CD4-positive, CD25-positive, alpha-beta regulatory T cell (primary cell): ENCODE data around the gene CAPN5. TPM values are rescaled to one million over a fixed set of nuclear protein-coding genes. Genes with fewer than 3 reads are reported as not detected.
A peak's percentile ranks its signal among the peaks of the same experiment; 100 is the strongest.

Experiments
- ATAC-seq, 2 donors: fragments of 150-1000 bp; cut with Tn5 transposase; one replicate each; pipeline ENCODE4 v1.10.0; 2021; ENCODE audit warnings: low read depth in 2 of 2, moderate number of reproducible peaks in 2 of 2, moderate library complexity in 1 of 2
- DNase-seq, 3 donors: peaks; one replicate each; pipeline versions ENCODE4 v3.0.0 to v3.0.0-alpha.2; 2012 to 2022; ENCODE audit warnings: mixed read lengths in 1 of 3
- H3K27ac ChIP-seq: one replicate; pipeline ENCODE4 v1.7.0; 2013; ENCODE audit warnings: mild to moderate bottlenecking, low read length; ENCODE audit not compliant: insufficient read depth, poor library complexity, severe bottlenecking
- H3K27me3 ChIP-seq: one replicate; pipeline ENCODE4 v1.7.0; 2013; ENCODE audit warnings: low read length; ENCODE audit not compliant: control insufficient read depth, insufficient read depth
- H3K36me3 ChIP-seq: one replicate; pipeline ENCODE4 v1.7.0; 2013; ENCODE audit warnings: mild to moderate bottlenecking, low read length, moderate library complexity; ENCODE audit not compliant: control insufficient read depth, insufficient read depth
- H3K4me1 ChIP-seq: 2 replicates; pipeline ENCODE4 v1.7.0; 2013; ENCODE audit warnings: mild to moderate bottlenecking, low read length; ENCODE audit not compliant: insufficient read depth, control insufficient read depth, poor library complexity, severe bottlenecking
- H3K4me3 ChIP-seq: one replicate; pipeline ENCODE4 v1.7.0; 2013; ENCODE audit warnings: low read depth, mild to moderate bottlenecking, low read length, moderate library complexity
- H3K9me3 ChIP-seq, 2 experiments: 1 replicate in 1 of 2; 2 replicates in 1 of 2; pipeline ENCODE4 v1.7.0; 2013; ENCODE audit warnings: low read length in 2 of 2, mild to moderate bottlenecking in 1 of 2, moderate library complexity in 1 of 2; ENCODE audit not compliant: control insufficient read depth in 2 of 2
- H3K27ac Mint-ChIP-seq, 3 donors: one replicate each; pipeline ENCODE4 v1.8.0; 2020 to 2022; ENCODE audit warnings: mild to moderate bottlenecking in 3 of 3, mixed read lengths in 3 of 3, moderate library complexity in 2 of 3
- H3K27me3 Mint-ChIP-seq: one replicate; pipeline ENCODE4 v1.8.0; 2022; ENCODE audit warnings: mild to moderate bottlenecking, mixed read lengths
- H3K36me3 Mint-ChIP-seq: one replicate; pipeline ENCODE4 v1.8.0; 2020; ENCODE audit warnings: mixed read lengths
- H3K4me1 Mint-ChIP-seq, 4 donors: one replicate each; pipeline ENCODE4 v1.8.0; 2020 to 2022; ENCODE audit warnings: mixed read lengths in 4 of 4, mild to moderate bottlenecking in 1 of 4
- H3K4me3 Mint-ChIP-seq, 4 donors: one replicate each; pipeline ENCODE4 v1.8.0; 2020 to 2022; ENCODE audit warnings: mild to moderate bottlenecking in 4 of 4, mixed read lengths in 4 of 4, moderate library complexity in 3 of 4
- H3K9me3 Mint-ChIP-seq, 7 donors: one replicate each; pipeline ENCODE4 v1.8.0; 2020 to 2022; ENCODE audit warnings: mixed read lengths in 7 of 7, mild to moderate bottlenecking in 3 of 7, moderate library complexity in 2 of 7
- polyA plus RNA-seq, 4 donors: library from polyadenylated mRNA; unstranded; fragments of 300-500 nt; fragmentation: Illumina TruSeq; gene quantifications; one replicate each; pipeline ENCODE4 v1.2.3, GENCODE V29; 2021
- total RNA-seq: library from RNA; stranded (reverse); gene quantifications from one replicate; pipeline ENCODE4 v1.2.3, GENCODE V29; 2022

CAPN5 gene
- total and polyA plus RNA-seq, 5 donors from 2014 or later = 0.74 to 2.8 (median 1.2) TPM

GRCh38 chr11:77136784-77137420 is 70.1 kb downstream of the CAPN5 start:
- H3K27ac ChIP-seq = no peak overlapping the region
- no peaks in the 10 kb centered on the region for H3K4me1 ChIP-seq
- H3K36me3 Mint-ChIP-seq = no peaks in the 10 kb centered on the region
- H3K4me3 Mint-ChIP-seq = no peak overlapping the region
- H3K4me1 Mint-ChIP-seq = peaks cover 0 to 9% (median 3%) of the 10 kb centered on the region in 4 donors
- no peaks in the 10 kb centered on the region for H3K9me3 Mint-ChIP-seq
- DNase-seq (no peak), ATAC-seq (no peak)
- H3K27me3 Mint-ChIP-seq = peaks cover 8% of the 10 kb centered on the region
- H3K36me3 ChIP-seq = no peaks in the 10 kb centered on the region
- H3K4me3 ChIP-seq = no peak overlapping the region
- H3K27ac Mint-ChIP-seq = no peak overlapping the region
- H3K27me3 ChIP-seq = no peaks in the 10 kb centered on the region
- H3K9me3 ChIP-seq = no peaks in the 10 kb centered on the region

GRCh38 chr11:77137421-77137820 is 70.7 kb downstream of the CAPN5 start:
- Histone ChIP-seq H3K27ac (no peak overlapping the region), H3K4me1 (peaks cover 5% of the 10 kb centered on the region), H3K9me3 (no peaks in the 10 kb centered on the region), H3K27me3 (no peaks in the 10 kb centered on the region), H3K36me3 (no peaks in the 10 kb centered on the region), H3K4me3 (no peak overlapping the region)
- no peaks in the 10 kb centered on the region for H3K36me3 Mint-ChIP-seq
- H3K4me3 Mint-ChIP-seq = no peak overlapping the region
- peaks cover 4 to 12% (median 7%) of the 10 kb centered on the region in 4 donors for H3K4me1 Mint-ChIP-seq
- ATAC-seq (no peak), DNase-seq (no peak)
- H3K27ac Mint-ChIP-seq = no peak overlapping the region
- no peaks in the 10 kb centered on the region for H3K9me3 Mint-ChIP-seq
- peaks cover 8% of the 10 kb centered on the region for H3K27me3 Mint-ChIP-seq

- Mint-ChIP-seq H3K9me3 (no peaks in the 10 kb centered on the region), H3K27ac (no peak overlapping the region), H3K4me3 (no peak overlapping the region), H3K27me3 (peaks cover 8% of the 10 kb centered on the region), H3K36me3 (no peaks in the 10 kb centered on the region), H3K4me1 (peaks cover 4 to 12% (median 9%) of the 10 kb centered on the region in 4 donors)
- H3K4me1 ChIP-seq = peaks cover 6% of the 10 kb centered on the region
- ATAC-seq (no peak), DNase-seq (no peak)
- no peaks in the 10 kb centered on the region for H3K9me3 ChIP-seq
- H3K27ac ChIP-seq = no peak overlapping the region
- no peak overlapping the region for H3K4me3 ChIP-seq
- H3K36me3 ChIP-seq = no peaks in the 10 kb centered on the region
- H3K27me3 ChIP-seq = no peaks in the 10 kb centered on the region
Observed at GRCh38 chr11:77138106-77138649, 71.4 kb downstream of the CAPN5 start.

- H3K4me1 Mint-ChIP-seq = peaks cover 4 to 12% (median 9%) of the 10 kb centered on the region in 4 donors
- Histone ChIP-seq H3K9me3 (no peaks in the 10 kb centered on the region), H3K4me1 (peaks cover 6% of the 10 kb centered on the region), H3K27me3 (no peaks in the 10 kb centered on the region), H3K4me3 (no peak overlapping the region), H3K36me3 (no peaks in the 10 kb centered on the region), H3K27ac (no peak overlapping the region)
- H3K27ac Mint-ChIP-seq = no peak overlapping the region
- peaks cover 8% of the 10 kb centered on the region for H3K27me3 Mint-ChIP-seq
- DNase-seq (no peak), ATAC-seq (no peak)
- H3K9me3 Mint-ChIP-seq = no peaks in the 10 kb centered on the region
- H3K36me3 Mint-ChIP-seq = no peaks in the 10 kb centered on the region
- H3K4me3 Mint-ChIP-seq = no peak overlapping the region
Observed at GRCh38 chr11:77139201-77139600, 72.4 kb downstream of the CAPN5 start.

GRCh38 chr11:77140231-77140851 is 73.6 kb downstream of the CAPN5 start:
- peaks cover 8% of the 10 kb centered on the region for H3K27me3 Mint-ChIP-seq

GRCh38 chr11:77141034-77141433 is 74.3 kb downstream of the CAPN5 start:
- no peaks in the 10 kb centered on the region for H3K9me3 Mint-ChIP-seq
- no peak overlapping the region for H3K4me3 Mint-ChIP-seq
- H3K4me1 Mint-ChIP-seq = peaks cover 4 to 12% (median 10%) of the 10 kb centered on the region in 4 donors
- no peak overlapping the region for H3K27ac Mint-ChIP-seq
- no peak for ATAC-seq
- peaks cover 6% of the 10 kb centered on the region for H3K4me1 ChIP-seq
- DNase-seq = no peak
- no peaks in the 10 kb centered on the region for H3K27me3 ChIP-seq
- no peak overlapping the region for H3K4me3 ChIP-seq
- H3K36me3 ChIP-seq = no peaks in the 10 kb centered on the region
- H3K36me3 Mint-ChIP-seq = no peaks in the 10 kb centered on the region
- no peaks in the 10 kb centered on the region for H3K9me3 ChIP-seq
- peaks cover 8% of the 10 kb centered on the region for H3K27me3 Mint-ChIP-seq
- H3K27ac ChIP-seq = no peak overlapping the region

More at GRCh38 chr11:77140231-77140851, 73.6 kb downstream of the CAPN5 start:
- H3K9me3 ChIP-seq = no peaks in the 10 kb centered on the region
- no peak overlapping the region for H3K4me3 Mint-ChIP-seq
- H3K36me3 ChIP-seq = no peaks in the 10 kb centered on the region
- no peak overlapping the region for H3K27ac ChIP-seq
- H3K36me3 Mint-ChIP-seq = no peaks in the 10 kb centered on the region
- no peak for ATAC-seq
- no peak for DNase-seq
- no peak overlapping the region for H3K4me3 ChIP-seq
- H3K4me1 Mint-ChIP-seq = peaks cover 4 to 12% (median 9%) of the 10 kb centered on the region in 4 donors
- no peak overlapping the region for H3K27ac Mint-ChIP-seq
- H3K4me1 ChIP-seq = peaks cover 6% of the 10 kb centered on the region
- H3K9me3 Mint-ChIP-seq = no peaks in the 10 kb centered on the region
- no peaks in the 10 kb centered on the region for H3K27me3 ChIP-seq

GRCh38 chr11:77141475-77141874 is 74.7 kb downstream of the CAPN5 start:
- no peaks in the 10 kb centered on the region for H3K36me3 Mint-ChIP-seq
- H3K27ac ChIP-seq = no peak overlapping the region
- H3K27ac Mint-ChIP-seq = peak overlapping the region in 1 of 3 donors; percentile 8
- no peak for ATAC-seq
- H3K4me3 ChIP-seq = no peak overlapping the region
- no peak overlapping the region for H3K4me3 Mint-ChIP-seq
- no peaks in the 10 kb centered on the region for H3K9me3 Mint-ChIP-seq
- H3K4me1 ChIP-seq = peaks cover 6% of the 10 kb centered on the region
- H3K4me1 Mint-ChIP-seq = peaks cover 4 to 14% (median 8%) of the 10 kb centered on the region in 4 donors
- no peaks in the 10 kb centered on the region for H3K9me3 ChIP-seq
- DNase-seq = no peak
- H3K27me3 Mint-ChIP-seq = peaks cover 8% of the 10 kb centered on the region
- H3K27me3 ChIP-seq = no peaks in the 10 kb centered on the region
- no peaks in the 10 kb centered on the region for H3K36me3 ChIP-seq
